Activated CD4-positive, alpha-beta T cell treated with anti-CD3 and anti-CD28 coated beads, Interleukin-2, amount 50 U/mL, for 4 hours (primary cell): Measurements from ENCODE around the gene EPHB6.

Experiments
- DNase-seq, 2 experiments: peaks; one replicate each; pipeline ENCODE4 v3.0.0-alpha.2; 2020

The EPHB6 gene

GRCh38 chr7:142836426-142836825 is 18.4 kb upstream of the EPHB6 start:
- no peak for DNase-seq

GRCh38 chr7:142838461-142839213 is 16.2 kb upstream of the EPHB6 start:
- DNase-seq, result no peak

- no peak for DNase-seq
These were observed 12.6 kb upstream of the EPHB6 start for GRCh38 chr7:142842251-142842766.

DNA sequence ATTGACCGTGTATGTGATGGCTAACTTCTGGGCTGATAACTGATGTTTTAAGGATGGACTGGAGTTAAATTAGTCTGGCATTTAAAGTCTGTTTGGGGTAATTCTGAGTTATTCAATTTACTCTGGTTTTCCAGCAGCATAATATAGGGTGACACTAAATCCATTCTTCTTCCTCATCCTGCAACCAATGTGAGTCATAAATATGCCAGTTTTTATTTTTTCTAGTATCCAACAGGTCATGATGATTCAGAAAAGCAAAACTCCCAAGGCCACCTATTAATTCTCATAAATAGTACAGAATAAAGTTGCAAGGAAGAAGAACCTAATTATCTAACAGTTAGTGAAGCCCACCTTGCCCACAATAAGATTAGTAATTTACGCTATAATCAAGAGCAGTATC is 7.5 kb upstream of the EPHB6 start:
- DNase-seq, result no peak

DNA sequence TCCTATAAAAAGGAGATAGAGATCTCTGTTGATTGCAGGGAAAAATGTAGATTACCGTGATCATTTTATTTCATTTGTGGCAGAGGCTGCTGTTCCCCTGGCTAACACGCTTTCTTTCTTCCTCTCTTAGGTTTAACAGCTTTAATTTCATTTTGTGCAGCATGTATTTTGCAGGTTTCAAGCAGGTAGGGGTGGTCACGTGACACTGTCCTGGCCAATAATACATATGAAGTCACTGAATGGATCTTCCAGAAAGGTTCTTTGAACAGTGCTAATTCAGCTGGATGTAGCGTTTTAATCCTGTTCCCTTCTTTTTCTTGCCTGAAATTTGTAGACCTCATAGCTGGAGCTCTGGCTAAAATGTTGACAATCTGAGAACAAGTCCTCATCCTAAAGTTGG is 3.6 kb upstream of the EPHB6 start:
- no peak for DNase-seq

- no peak for DNase-seq
These were observed 3.0 kb upstream of the EPHB6 start for GRCh38 chr7:142851919-142852318.

GRCh38 chr7:142853739-142854371 is 1.0 kb upstream of the EPHB6 start:
- DNase-seq, result peak; percentile 50 to 52

DNA sequence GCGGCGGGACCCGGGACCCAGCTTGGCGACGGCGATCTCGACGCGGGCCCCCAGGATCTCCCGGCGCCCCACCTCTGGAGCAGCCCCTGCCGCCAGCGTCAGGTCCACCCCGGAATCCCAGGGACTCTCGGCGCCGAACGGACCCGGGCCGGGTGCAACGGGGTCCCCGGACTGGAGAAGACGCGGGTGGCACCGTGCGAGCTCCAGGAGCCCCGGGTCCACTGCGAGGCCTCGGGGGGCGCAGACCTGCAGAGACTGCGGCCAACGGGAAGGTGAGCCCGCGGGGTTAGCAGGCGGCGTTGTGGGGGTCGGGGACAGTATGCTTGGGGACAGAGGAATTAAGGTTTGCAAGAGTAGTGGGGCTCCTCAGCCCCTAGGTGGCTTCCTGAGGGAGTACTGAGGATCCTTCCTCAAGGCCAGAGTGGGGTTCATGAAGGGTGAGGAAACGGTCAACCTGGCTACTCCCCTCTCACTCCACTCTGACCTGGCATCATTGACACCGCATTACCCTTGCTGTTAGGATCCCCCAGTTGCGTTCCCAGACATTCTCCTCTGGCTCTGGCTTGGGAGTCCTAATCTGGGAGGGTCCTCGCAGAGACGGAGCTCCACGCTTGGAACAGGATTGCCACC is 353 bp downstream of the EPHB6 start:
- DNase-seq, result no peak

DNA sequence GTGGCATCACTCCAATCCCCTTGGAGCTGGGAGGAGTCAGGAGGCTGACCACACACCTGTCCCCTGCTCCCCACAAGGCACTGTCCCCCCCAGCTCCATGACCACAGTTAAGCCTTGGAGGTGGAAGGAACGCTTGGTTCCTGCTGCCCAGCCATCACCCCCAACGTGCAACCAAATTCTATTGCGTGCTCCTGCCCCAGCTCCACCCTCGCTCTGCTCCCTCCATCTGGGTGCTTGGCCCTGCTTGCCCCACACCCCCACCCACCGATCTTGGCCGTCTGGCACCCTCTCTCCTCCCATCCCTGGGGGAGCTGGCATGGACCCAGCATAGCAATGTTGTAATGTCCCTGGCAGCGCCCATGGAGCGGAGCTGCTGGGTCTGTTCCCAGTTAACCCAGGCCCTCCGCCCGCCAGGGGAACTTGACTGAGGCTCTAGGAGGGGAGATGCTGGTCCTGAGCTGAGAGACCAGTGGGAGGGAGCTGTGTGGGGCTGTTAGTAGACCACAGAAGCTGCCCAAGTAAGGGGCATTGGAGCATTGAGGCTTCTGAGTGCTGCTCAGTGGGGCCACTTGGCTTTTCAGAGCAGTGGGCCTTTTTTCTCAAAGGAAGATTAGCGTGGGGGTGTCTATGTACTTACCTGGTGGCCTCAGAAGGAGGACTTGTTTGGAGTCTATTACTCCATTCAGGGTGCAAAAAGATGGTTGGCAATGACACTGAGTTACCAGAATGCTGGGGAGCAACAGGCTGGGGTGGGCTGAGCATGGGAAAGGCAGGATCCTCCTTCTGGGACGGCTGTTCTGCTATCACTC is 1.1 kb downstream of the EPHB6 start:
- no peak for DNase-seq

DNA sequence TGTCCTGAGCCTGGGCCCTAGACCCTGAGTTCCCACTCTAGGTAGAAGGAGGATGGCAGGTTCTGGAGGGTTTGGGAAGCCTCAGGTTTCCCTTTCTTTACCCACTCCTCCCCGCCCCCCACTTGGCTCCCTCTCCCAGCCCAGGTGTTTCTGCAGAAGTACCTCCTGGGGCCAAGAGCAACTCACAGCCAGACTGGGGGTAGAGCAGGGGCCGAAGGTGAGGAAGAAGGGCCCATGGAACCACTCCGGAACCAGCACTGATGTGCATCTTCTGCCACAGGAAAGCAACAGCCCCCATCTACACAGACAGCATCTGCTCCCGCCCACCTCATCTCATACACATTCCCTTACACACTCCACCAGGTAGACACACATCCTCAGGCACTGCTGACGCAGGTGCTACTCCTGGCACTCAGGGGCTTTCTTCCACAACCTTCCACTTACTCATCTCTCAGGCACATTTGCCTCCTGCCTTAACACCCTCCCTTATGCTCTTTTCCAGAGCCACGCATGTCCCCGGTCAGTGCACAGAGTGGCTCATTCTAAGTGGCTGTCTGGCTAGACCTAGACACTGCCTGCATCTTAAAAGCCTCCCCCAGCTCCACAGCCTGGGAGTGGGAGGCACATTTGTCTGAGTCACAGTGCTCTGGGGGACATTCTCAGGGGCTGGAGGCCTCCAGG is 1.8 kb downstream of the EPHB6 start:
- no peak for DNase-seq

DNA sequence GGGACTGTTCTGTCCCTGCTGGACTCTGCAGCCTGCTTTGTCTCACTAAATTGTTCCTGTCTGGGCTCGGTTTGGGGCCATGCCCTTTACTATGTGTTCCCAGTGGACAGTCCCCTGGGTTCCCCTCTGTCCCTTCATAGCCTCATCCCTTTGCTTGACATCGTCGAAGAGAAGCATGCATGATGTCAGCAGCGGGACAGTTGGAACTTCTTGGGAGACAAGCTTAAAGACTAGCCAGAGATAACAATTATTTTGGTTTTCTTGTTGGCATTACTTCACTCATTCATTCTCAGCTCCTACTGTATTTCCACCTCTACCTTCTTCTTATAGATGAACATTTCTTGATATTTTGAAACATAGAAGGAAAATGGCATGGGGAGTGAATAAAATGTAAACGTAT is 2.7 kb downstream of the EPHB6 start:
- no peak for DNase-seq

GRCh38 chr7:142859411-142859810 is 4.5 kb downstream of the EPHB6 start:
- no peak for DNase-seq

DNA sequence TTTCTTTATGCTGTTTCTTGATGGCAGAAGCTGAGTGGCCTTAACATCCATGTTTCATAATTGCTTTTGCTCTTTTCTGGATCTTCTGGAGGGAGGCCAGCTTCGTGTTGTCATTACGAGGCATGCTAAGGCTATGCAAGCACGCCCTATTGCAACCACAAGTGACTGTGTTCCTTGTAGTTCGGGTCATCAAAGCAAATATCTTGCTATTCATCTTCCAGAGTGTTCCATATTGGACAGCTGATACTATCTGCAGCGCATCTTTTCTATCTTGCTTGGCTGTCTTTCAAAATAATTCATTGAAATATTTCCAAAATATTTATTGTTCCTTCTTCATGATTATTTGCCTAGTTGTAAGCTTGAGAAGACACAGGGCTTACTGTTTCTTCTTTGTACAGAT is 5.0 kb downstream of the EPHB6 start:
- no peak for DNase-seq

DNA sequence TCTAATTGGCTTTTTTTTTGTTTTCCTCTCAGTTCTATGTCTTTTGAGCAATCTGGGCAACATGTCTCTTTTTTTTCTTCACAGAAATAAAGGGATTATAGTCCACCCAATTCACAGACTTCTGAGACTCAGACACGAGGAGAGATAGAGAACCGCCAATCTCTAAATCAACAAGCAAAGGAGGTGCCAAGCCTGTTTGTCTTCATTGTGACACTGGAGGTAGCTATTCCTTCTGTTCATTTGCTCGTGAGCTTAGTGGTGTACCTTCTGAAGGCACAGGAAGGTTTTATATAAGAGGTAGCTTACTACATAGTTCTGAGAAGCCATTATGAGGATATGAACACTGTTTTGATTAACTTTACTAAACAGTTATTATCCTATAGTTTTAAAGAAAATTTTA is 6.1 kb downstream of the EPHB6 start:
- no peak for DNase-seq

GRCh38 chr7:142862351-142862750 is 7.5 kb downstream of the EPHB6 start:
- no peak for DNase-seq

DNA sequence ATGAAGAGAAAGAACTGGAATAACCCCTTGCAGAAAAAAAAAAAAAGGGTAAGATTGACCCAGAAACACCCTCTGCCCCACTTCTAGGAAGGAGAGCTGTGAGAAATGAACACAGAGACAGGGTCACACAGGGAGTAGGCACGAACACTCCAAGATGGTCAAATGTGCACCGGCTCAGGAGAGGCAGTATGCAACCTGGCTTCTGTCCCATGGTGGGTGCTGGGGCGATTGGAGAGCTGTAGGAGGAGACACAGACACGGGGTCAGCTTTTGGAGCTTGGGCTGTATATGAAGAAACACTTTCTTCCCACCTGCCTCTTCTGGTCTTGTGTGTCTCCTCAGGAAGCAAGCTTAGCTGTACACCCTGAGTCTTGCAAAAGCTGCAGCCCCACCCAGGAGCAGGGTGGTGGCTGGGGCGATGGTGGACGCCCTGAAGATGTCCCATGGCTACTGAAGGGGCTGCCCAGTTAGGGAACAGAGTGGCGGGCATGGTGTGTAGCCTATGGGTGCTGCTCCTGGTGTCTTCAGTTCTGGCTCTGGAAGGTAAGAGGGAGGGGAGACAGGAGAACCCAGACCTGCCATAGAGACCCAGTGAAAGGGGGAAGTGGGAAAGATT is 8.0 kb downstream of the EPHB6 start:
- no peak for DNase-seq

- DNase-seq, result no peak
These were observed 9.2 kb downstream of the EPHB6 start for GRCh38 chr7:142863891-142864685.

GRCh38 chr7:142864980-142865747 is 10.3 kb downstream of the EPHB6 start:
- no peak for DNase-seq

DNA sequence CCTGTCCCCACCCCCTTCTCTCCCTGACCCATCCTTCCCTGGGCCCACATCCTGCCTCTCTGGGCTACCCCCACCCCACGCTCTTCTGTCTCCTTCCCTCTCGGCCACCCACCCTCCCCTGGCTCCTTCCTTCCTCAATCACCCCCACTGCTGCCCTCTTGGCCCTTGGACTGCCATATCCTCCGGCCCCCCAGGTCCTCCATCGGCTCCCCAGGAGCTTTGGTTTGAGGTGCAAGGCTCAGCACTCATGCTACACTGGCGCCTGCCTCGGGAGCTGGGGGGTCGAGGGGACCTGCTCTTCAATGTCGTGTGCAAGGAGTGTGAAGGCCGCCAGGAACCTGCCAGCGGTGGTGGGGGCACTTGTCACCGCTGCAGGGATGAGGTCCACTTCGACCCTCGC is 10.9 kb downstream of the EPHB6 start:
- DNase-seq, result no peak

- no peak for DNase-seq
These were observed 11.7 kb downstream of the EPHB6 start for GRCh38 chr7:142866361-142867096.
